ENCODE data around the gene PPP4R4. TPM values are rescaled to one million over a fixed set of nuclear protein-coding genes. Genes with fewer than 3 reads are reported as not detected.

The PPP4R4 gene
- total RNA-seq, 2 experiments from 2014 or later: 17.0 to 19.2 TPM

- CTCF ChIA-PET: interaction anchor here (1.0 kb wide), 1 partner anchor 180 kb away, joined by 3 read pairs; no protein-coding TSS in a partner anchor
These were observed 142.6 kb downstream of the PPP4R4 start for GRCh38 chr14:94316692-94317091.

DNA sequence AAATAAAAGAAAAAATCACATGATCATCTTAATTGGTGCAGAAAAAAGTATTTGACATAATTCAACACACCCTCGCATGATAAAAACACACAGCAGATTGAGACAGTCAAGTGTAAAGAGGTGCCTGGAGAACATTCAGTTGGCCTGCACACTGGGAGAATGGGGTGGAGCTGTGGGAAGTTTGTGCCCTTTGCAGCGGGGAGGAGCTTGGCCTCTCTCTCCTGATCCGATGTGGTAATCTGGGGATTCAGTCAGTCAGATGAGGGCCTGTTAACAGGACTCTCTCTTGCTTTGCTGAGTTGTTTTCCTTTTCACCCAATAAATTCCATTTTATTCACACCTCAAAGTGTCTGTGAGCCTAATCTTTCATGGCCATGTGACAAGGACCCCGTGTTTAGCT is 143.1 kb downstream of the PPP4R4 start:
- H3K4me3 Mint-ChIP-seq: no peak overlapping the region
- H3K27ac Mint-ChIP-seq: no peak overlapping the region
- no peaks in the 10 kb centered on the region for H3K4me1 Mint-ChIP-seq (ENCODE audit: low read depth)
- DNase-seq: no peak
- no peaks in the 10 kb centered on the region for H3K9me3 Mint-ChIP-seq
- no peaks in the 10 kb centered on the region for H3K36me3 Mint-ChIP-seq
- no peaks in the 10 kb centered on the region for H3K27me3 Mint-ChIP-seq
- intact Hi-C loops (cut with micrococcal nuclease): no loop called here
- CTCF ChIA-PET: interaction anchor here (1.0 kb wide), 1 partner anchor 181 kb away, joined by 3 read pairs; no protein-coding TSS in a partner anchor
- POLR2A ChIA-PET: no interaction called here

More at GRCh38 chr14:94316692-94317091, 142.6 kb downstream of the PPP4R4 start:
- Mint-ChIP-seq H3K27me3 (no peaks in the 10 kb centered on the region), H3K4me1 (ENCODE audit: low read depth) (no peaks in the 10 kb centered on the region), H3K27ac (no peak overlapping the region), H3K4me3 (no peak overlapping the region), H3K9me3 (no peaks in the 10 kb centered on the region), H3K36me3 (no peaks in the 10 kb centered on the region)
- POLR2A ChIA-PET: no interaction called here
- intact Hi-C loops (cut with micrococcal nuclease): no loop called here
- no peak for DNase-seq

GRCh38 chr14:94320243-94320642 is 146.1 kb downstream of the PPP4R4 start:
- Mint-ChIP-seq H3K36me3 (no peaks in the 10 kb centered on the region), H3K4me1 (ENCODE audit: low read depth) (no peaks in the 10 kb centered on the region), H3K4me3 (no peak overlapping the region), H3K27ac (no peak overlapping the region), H3K9me3 (no peaks in the 10 kb centered on the region), H3K27me3 (no peaks in the 10 kb centered on the region)
- POLR2A ChIA-PET: no interaction called here
- CTCF ChIA-PET: no interaction called here
- intact Hi-C loops (cut with micrococcal nuclease): no loop called here
- DNase-seq: no peak

DNA sequence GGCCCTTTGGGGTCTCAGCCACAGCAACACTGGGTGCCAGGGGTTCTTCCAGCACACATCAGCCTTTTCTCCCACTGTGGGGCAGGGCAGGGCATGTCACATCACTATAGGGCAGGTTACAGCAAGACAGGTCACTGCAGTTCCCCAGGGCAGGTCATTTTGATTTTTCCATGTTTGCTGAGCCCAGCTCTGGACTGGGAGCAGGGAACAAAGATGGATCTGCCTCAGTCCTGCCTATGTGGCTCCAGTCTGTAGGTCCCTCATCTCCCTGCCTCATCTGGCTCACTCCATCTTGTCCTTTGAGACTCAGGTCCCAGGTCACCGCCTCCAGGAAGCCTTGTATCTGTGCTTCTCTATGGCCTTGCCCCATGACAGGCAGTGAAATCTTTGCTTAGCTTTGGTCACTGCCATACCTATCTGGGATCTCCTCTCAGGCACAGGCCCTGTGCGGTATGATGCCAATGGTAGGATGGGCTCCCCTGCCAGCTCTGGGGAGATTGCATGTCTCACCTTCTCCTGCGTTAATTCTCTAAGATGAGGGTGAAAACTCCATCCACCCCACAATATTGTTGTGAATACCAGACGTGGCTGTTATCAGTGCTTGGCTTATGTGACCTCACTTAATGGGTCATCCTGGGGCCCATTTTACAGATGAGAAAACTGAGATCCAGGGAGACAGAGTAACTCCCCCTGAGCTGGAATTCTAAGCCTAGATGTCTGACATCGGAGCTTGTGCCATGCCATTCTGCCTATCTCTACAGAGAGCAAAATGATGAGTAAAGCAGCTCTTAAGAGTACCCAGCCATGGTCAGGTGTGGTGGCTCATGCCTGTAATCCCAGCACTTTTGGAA is 147.5 kb downstream of the PPP4R4 start:
- H3K9me3 Mint-ChIP-seq: no peaks in the 10 kb centered on the region
- no peaks in the 10 kb centered on the region for H3K4me1 Mint-ChIP-seq (ENCODE audit: low read depth)
- H3K27me3 Mint-ChIP-seq: no peaks in the 10 kb centered on the region
- no peak overlapping the region for H3K27ac Mint-ChIP-seq
- POLR2A ChIA-PET: no interaction called here
- H3K36me3 Mint-ChIP-seq: no peaks in the 10 kb centered on the region
- intact Hi-C loops (cut with micrococcal nuclease): no loop called here
- no peak for DNase-seq
- CTCF ChIA-PET: no interaction called here
- H3K4me3 Mint-ChIP-seq: no peak overlapping the region

GRCh38 chr14:94322648-94323570 is 148.8 kb downstream of the PPP4R4 start, which contains the start of gene SERPINA6:
Gene SERPINA6, minus strand, starts transcription at chr14:94323336. Its CDS starts 8,688 bp downstream, at chr14:94314648.
- no peak for DNase-seq
- Mint-ChIP-seq H3K4me1 (ENCODE audit: low read depth) (no peaks in the 10 kb centered on the region), H3K36me3 (no peaks in the 10 kb centered on the region), H3K27ac (no peak within 1 kb of the TSS), H3K9me3 (no peaks in the 10 kb centered on the region), H3K27me3 (no peaks in the 10 kb centered on the region), H3K4me3 (no peak within 1 kb of the TSS)
- POLR2A ChIA-PET: no interaction called here
- CTCF ChIA-PET: interaction anchor here (1.3 kb wide), 1 partner anchor 163 kb away, joined by 3 read pairs; no protein-coding TSS in a partner anchor
- intact Hi-C loops (cut with micrococcal nuclease): no loop called here

DNA sequence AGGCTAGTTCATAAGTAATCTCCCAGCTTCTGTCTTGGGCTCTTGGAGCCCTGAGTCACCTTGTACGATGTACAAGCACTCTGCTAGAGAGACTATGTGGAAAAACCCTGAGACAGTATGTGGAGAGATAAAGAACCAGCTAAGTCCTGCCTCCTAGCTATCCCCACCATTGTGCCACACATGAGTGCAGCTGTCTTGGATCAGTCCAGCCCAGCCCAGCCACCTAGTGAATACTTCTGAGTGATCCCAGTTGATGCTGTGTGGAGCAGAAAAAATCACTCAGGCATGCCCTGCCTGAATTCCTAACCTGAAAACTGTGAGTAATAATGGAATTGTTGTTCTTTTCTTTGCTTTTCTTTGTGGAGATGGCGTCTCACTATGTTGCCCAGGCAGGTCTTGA is 154.1 kb downstream of the PPP4R4 start:
- intact Hi-C loops (cut with micrococcal nuclease): no loop called here
- Mint-ChIP-seq H3K36me3 (no peaks in the 10 kb centered on the region), H3K27ac (no peak overlapping the region), H3K4me1 (ENCODE audit: low read depth) (no peaks in the 10 kb centered on the region), H3K4me3 (no peak overlapping the region), H3K9me3 (peaks cover 2% of the 10 kb centered on the region), H3K27me3 (peaks cover 1% of the 10 kb centered on the region)
- no peak for DNase-seq
- POLR2A ChIA-PET: no interaction called here
- CTCF ChIA-PET: no interaction called here

Other genes with a start within 250 kb of the PPP4R4 start
- not detected for gene FAM181A, start 247.0 kb upstream of the PPP4R4 start, total RNA-seq
- 10 to 100 TPM; 40.6 to 44.6 TPM for gene ASB2, start 197.8 kb upstream of the PPP4R4 start, total RNA-seq
- gene CCDC197, start 177.0 kb upstream of the PPP4R4 start, total RNA-seq: under 1 TPM; 0.44 to 0.69 TPM
- gene OTUB2, start 148.0 kb upstream of the PPP4R4 start, total RNA-seq: 1 to 10 TPM; 2.0 to 2.9 TPM
- 100 to 1,000 TPM; 241 to 252 TPM for gene DDX24, start 93.1 kb upstream of the PPP4R4 start, total RNA-seq
- 10 to 100 TPM; 35.3 to 42.7 TPM for gene IFI27L1, start 93.0 kb upstream of the PPP4R4 start, total RNA-seq
- gene IFI27, start 63.6 kb upstream of the PPP4R4 start, total RNA-seq: 1 to 10 TPM; 2.3 to 3.1 TPM
- gene IFI27L2, start 44.7 kb upstream of the PPP4R4 start, total RNA-seq: 10 to 100 TPM; 69.3 to 74.4 TPM
- not detected for gene SERPINA10, start 118.9 kb downstream of the PPP4R4 start, total RNA-seq
- not detected for gene SERPINA6, start 149.0 kb downstream of the PPP4R4 start, total RNA-seq
- not detected for gene SERPINA2, start 192.4 kb downstream of the PPP4R4 start, total RNA-seq
- gene SERPINA1, start 214.3 kb downstream of the PPP4R4 start, total RNA-seq: 10 to 100 TPM; 22.1 to 24.5 TPM